K562 (cell line): ENCODE measurements around the gene XRCC5. TPM values are rescaled to one million over a fixed set of nuclear protein-coding genes. Genes with fewer than 3 reads are reported as not detected.

ENCODE experiments used
- ARID1B ChIP-seq: fragments of 450-650 bp; IDR thresholded peaks from 2 replicates; pipeline ENCODE4 v1.6.1; 2016; ENCODE audit warnings: antibody characterized with exemption, mild to moderate bottlenecking, inconsistent platforms
- ERF ChIP-seq: fragments of 450-650 bp; formaldehyde crosslinking; IDR thresholded peaks from 2 replicates; pipeline ENCODE4 v1.4.0; 2020; ENCODE audit warnings: mild to moderate bottlenecking, mixed read lengths
- FOXA3 ChIP-seq, 2 experiments: fragments of 450-650 bp in 1 of 2; sonication (generic) in 1 of 2; formaldehyde crosslinking; IDR thresholded peaks in 1 of 2; conservative IDR thresholded peaks in 1 of 2; 2 replicates each; pipeline versions ENCODE4 v1.4.0 to v1.8.0; 2020 to 2022; ENCODE audit warnings: mild to moderate bottlenecking in 2 of 2, missing genetic modification reagents in 1 of 2
- MIER1 ChIP-seq: fragments of 450-650 bp; IDR thresholded peaks from 2 replicates; pipeline ENCODE4 v1.6.1; 2016; ENCODE audit warnings: antibody characterized with exemption, mild to moderate bottlenecking, low read depth
- NFIX ChIP-seq: fragments of 250-450 bp; sonication (Bioruptor Pico); IDR thresholded peaks from 2 replicates; pipeline ENCODE4 v1.4.0; 2020; ENCODE audit warnings: low read depth, mild to moderate bottlenecking, moderate library complexity
- SMAD2 ChIP-seq: fragments of 150-350 bp; IDR thresholded peaks from 2 replicates; pipeline ENCODE4 v1.6.1; 2014; ENCODE audit warnings: low read depth, mild to moderate bottlenecking, low read length
- ZBED1 ChIP-seq: IDR thresholded peaks from 2 replicates; pipeline ENCODE4 v1.6.1; 2014
- ZBTB17 ChIP-seq: fragments of 450-650 bp; formaldehyde crosslinking; IDR thresholded peaks from 2 replicates; pipeline ENCODE4 v1.4.0; 2020; ENCODE audit warnings: mild to moderate bottlenecking
- ZNF253 ChIP-seq: fragments of 250-450 bp; sonication (Bioruptor Pico); conservative IDR thresholded peaks from 2 replicates; pipeline ENCODE4 v1.6.1; 2021; ENCODE audit warnings: mild to moderate bottlenecking
- polyA plus RNA-seq, 8 experiments: library from polyadenylated mRNA; depleted of rRNA in 4 of 8; stranded (reverse) in 5 of 8; unstranded in 3 of 8; fragments of >200 nt; fragmentation: Nextera tagmentation in 2 of 8; fragmentation: Illumina TruSeq in 1 of 8; extraction: Ambion mirVana in 2 of 8; extraction: Trizol in 1 of 8; gene quantifications; 2 replicates each; pipeline versions ENCODE4 v1.2.1 to v1.2.3, GENCODE V29; 2011 to 2014; ENCODE audit warnings: inconsistent platforms in 1 of 8, missing spikeins in 1 of 8
- total RNA-seq, 7 experiments: library from RNA; depleted of rRNA in 6 of 7; stranded (reverse); fragments of >200 nt in 6 of 7; fragmentation: Illumina TruSeq in 2 of 7; extraction: Trizol in 2 of 7; gene quantifications; 2 replicates each; pipeline versions ENCODE4 v1.2.1 to v1.2.3, GENCODE V29; 2011 to 2021; ENCODE audit warnings: low replicate concordance in 1 of 7
- TF ChIP-seq, protein P1 (sequence below): IDR thresholded peaks from 2 replicates; pipeline ENCODE4 v1.6.1; 2012; ENCODE audit warnings: low read depth, low read length, improper control_type of control experiment, borderline replicate concordance
- TF ChIP-seq, protein P2 (sequence below), 3 experiments: IDR thresholded peaks in 2 of 3; conservative IDR thresholded peaks in 1 of 3; 2 replicates each; pipeline ENCODE4 v1.5.1; 2011 to 2012; ENCODE audit warnings: low read length in 3 of 3, mild to moderate bottlenecking in 3 of 3, control low read depth in 2 of 3, improper control_type of control experiment in 1 of 3, inconsistent platforms in 1 of 3, low read depth in 1 of 3, mixed read lengths in 1 of 3, moderate library complexity in 1 of 3; ENCODE audit not compliant: insufficient read depth in 2 of 3
- TF ChIP-seq, protein P3 (sequence below): fragments of 250-450 bp; sonication (Bioruptor Pico); IDR thresholded peaks from 2 replicates; pipeline ENCODE4 v1.4.0; 2020; ENCODE audit warnings: borderline replicate concordance
- TF ChIP-seq, protein P4 (sequence below), 2 experiments: fragments of 450-650 bp; IDR thresholded peaks; 2 replicates each; pipeline ENCODE4 v1.6.1; 2016; ENCODE audit warnings: mild to moderate bottlenecking in 2 of 2, borderline replicate concordance in 1 of 2, low read depth in 1 of 2, moderate library complexity in 1 of 2

Gene XRCC5
- total and polyA plus RNA-seq, 9 of the 15 experiments (the other 6 are each of a cell fraction or from before 2014, with no cell fraction given) = 168 to 551 (median 297) TPM

DNA sequence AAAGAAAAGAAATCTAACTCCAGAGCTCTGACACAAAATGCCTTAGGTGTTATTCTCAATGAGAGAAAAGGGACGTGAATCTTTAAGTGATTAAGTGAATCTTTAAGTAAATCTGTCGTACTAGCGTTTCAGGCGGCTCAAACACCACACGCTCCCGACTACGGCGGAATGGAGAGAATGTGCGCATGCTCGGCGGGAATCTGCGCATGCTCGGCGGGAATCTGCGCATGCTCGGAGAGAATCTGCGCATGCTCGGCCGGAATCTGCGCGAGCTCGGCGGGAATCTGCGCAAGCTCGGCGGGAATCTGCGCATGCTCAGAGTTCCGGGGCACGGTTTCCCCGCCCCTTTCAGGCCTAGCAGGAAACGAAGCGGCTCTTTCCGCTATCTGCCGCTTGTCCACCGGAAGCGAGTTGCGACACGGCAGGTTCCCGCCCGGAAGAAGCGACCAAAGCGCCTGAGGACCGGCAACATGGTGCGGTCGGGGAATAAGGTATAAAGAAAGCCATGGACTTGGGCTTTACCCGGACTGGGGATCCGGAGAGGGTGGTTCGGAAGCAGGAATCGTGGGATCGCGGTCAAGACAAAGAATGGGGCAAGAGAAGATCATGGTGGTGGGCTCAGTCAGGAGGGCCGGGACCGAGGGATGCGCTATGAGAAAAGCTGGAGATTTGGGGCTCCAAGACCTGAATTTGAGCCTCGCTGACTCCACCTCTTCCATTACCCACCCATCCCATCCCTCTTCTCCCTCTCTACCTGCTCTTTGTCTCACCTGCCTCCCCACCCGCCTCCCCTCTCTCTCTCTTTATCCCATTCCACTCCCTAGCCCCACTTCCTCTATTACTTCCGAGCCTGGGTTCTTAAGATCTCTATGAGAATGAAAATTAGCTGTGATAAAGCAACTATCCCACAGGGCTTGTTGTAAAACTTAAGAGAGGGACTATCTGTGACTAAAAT, at the start of gene XRCC5 (continued):
- TF ChIP-seq, protein P1, sequence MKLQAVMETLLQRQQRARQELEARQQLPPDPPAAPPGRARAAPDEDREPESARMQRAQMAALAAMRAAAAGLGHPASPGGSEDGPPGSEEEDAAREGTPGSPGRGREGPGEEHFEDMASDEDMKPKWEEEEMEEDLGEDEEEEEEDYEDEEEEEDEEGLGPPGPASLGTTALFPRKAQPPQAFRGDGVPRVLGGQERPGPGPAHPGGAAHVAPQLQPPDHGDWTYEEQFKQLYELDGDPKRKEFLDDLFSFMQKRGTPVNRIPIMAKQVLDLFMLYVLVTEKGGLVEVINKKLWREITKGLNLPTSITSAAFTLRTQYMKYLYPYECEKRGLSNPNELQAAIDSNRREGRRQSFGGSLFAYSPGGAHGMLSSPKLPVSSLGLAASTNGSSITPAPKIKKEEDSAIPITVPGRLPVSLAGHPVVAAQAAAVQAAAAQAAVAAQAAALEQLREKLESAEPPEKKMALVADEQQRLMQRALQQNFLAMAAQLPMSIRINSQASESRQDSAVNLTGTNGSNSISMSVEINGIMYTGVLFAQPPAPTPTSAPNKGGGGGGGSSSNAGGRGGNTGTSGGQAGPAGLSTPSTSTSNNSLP = no peak
- no peak for TF ChIP-seq MIER1
- TF ChIP-seq ZNF253 (CRISPR knock-in tag) = no peak
- TF ChIP-seq ERF = no peak
- TF ChIP-seq SMAD2 = no peak
- no peak for TF ChIP-seq ZBED1
- no peak for TF ChIP-seq ZBTB17 (CRISPR knock-in tag)
- TF ChIP-seq, protein P2, sequence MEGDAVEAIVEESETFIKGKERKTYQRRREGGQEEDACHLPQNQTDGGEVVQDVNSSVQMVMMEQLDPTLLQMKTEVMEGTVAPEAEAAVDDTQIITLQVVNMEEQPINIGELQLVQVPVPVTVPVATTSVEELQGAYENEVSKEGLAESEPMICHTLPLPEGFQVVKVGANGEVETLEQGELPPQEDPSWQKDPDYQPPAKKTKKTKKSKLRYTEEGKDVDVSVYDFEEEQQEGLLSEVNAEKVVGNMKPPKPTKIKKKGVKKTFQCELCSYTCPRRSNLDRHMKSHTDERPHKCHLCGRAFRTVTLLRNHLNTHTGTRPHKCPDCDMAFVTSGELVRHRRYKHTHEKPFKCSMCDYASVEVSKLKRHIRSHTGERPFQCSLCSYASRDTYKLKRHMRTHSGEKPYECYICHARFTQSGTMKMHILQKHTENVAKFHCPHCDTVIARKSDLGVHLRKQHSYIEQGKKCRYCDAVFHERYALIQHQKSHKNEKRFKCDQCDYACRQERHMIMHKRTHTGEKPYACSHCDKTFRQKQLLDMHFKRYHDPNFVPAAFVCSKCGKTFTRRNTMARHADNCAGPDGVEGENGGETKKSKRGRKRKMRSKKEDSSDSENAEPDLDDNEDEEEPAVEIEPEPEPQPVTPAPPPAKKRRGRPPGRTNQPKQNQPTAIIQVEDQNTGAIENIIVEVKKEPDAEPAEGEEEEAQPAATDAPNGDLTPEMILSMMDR (IDR thresholded peaks at IDR 0.05 in 2 of 3, conservative IDR thresholded peaks at IDR 0.05 in 1 of 3; ENCODE audit: insufficient read depth in 2 of 3, low read depth in 1 of 3, low read length in 3 of 3) = no peak
- TF ChIP-seq, protein P3, sequence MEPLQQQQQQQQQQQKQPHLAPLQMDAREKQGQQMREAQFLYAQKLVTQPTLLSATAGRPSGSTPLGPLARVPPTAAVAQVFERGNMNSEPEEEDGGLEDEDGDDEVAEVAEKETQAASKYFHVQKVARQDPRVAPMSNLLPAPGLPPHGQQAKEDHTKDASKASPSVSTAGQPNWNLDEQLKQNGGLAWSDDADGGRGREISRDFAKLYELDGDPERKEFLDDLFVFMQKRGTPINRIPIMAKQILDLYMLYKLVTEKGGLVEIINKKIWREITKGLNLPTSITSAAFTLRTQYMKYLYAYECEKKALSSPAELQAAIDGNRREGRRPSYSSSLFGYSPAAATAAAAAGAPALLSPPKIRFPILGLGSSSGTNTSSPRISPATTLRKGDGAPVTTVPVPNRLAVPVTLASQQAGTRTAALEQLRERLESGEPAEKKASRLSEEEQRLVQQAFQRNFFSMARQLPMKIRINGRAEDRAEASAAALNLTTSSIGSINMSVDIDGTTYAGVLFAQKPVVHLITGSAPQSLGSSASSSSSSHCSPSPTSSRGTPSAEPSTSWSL = no peak
- TF ChIP-seq NFIX = no peak
- TF ChIP-seq, protein P4, sequence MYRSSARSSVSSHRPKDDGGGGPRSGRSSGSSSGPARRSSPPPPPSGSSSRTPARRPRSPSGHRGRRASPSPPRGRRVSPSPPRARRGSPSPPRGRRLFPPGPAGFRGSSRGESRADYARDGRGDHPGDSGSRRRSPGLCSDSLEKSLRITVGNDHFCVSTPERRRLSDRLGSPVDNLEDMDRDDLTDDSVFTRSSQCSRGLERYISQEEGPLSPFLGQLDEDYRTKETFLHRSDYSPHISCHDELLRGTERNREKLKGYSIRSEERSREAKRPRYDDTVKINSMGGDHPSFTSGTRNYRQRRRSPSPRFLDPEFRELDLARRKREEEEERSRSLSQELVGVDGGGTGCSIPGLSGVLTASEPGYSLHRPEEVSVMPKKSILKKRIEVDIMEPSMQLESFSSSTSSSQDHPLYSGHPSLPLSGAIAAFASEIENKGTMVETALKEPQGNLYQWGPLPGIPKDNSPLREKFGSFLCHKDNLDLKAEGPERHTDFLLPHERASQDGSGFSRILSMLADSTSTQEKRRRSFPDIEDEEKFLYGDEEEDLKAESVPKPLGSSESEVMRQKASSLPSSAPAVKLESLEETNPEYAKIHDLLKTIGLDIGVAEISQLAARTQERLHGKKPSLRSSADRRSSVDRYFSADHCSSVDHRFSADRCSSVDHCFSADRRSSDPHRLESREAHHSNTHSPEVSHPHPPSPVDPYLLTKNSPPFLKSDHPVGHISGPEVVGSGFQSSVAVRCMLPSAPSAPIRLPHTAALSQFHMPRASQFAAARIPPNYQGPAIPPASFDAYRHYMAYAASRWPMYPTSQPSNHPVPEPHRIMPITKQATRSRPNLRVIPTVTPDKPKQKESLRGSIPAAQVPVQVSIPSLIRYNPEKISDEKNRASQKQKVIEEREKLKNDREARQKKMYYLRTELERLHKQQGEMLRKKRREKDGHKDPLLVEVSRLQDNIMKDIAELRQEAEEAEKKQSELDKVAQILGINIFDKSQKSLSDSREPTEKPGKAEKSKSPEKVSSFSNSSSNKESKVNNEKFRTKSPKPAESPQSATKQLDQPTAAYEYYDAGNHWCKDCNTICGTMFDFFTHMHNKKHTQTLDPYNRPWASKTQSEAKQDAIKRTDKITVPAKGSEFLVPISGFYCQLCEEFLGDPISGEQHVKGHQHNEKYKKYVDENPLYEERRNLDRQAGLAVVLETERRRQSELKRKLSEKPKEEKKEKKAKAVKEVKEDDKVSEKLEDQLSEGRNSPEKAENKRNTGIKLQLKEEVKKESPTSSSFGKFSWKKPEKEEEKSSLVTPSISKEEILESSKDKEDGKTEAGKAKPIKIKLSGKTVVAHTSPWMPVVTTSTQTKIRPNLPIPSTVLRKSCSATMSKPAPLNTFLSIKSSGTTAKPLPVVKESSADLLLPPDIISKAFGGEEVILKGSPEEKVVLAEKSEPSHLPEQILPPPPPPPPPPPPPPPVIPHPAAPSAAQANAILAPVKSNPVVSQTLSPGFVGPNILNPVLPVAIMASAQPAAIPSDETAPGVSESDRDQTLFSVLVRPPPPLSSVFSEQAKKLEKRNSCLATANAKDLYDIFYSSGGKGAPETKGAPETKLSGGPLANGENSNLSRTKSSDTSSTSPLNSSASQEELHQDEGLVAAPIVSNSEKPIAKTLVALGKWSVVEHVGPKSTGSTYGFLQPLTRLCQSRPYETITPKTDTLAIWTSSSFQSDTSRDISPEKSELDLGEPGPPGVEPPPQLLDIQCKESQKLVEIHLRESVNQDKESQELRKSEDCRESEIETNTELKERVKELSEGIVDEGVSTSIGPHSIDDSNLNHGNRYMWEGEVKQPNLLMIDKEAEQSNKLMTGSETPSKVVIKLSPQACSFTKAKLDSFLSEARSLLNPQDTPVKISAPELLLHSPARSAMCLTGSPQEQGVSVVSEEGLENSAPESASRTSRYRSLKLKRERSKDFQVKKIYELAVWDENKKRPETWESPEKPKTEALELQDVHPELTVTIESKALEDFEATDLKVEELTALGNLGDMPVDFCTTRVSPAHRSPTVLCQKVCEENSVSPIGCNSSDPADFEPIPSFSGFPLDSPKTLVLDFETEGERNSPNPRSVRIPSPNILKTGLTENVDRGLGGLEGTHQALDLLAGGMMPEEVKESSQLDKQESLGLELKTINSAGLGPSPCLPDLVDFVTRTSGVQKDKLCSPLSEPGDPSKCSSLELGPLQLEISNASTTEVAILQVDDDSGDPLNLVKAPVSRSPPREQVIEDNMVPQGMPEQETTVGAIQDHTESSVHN (IDR thresholded peaks at IDR 0.05; ENCODE audit: borderline replicate concordance in 1 of 2, low read depth in 1 of 2) = no peak
- TF ChIP-seq ARID1B = no peak
- no peak for TF ChIP-seq FOXA3 (CRISPR knock-in tag; conservative IDR thresholded peaks at IDR 0.05 in 1 of 2, IDR thresholded peaks at IDR 0.05 in 1 of 2)
